Stimulated activated CD8-positive, alpha-beta memory T cell treated with anti-CD3 and anti-CD28 coated beads, Interleukin-7, amount 100 ng/mL, for 4 hours (primary cell): Measurements from ENCODE around the gene SLC7A6OS.
A peak's percentile ranks its signal among the peaks of the same experiment; 100 is the strongest.

Source experiments
- DNase-seq, 2 donors: peaks; one replicate each; pipeline ENCODE4 v3.0.0-alpha.2; 2020; ENCODE audit warnings: low read depth in 2 of 2

The SLC7A6OS gene

DNA sequence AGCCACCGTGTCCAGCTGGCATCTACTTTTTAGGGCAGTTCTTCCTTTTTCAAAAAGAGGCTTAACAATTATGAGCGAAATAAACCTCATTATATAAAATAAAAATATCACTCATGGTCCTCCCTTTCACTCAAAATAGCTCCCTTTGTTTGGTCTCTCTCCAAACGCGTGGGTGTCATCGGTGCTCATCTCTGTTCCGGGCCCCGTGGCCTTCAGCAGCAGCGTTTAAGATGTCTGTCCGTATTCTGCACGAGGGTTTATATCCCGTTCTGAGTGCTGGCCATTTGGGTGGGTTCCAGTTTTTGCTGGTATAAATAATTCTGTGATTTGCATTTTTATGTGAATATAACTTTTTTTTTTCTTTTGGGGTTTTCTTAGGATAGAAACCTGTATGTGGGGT, 33.5 kb upstream of the SLC7A6OS start:
- no peak for DNase-seq

DNA sequence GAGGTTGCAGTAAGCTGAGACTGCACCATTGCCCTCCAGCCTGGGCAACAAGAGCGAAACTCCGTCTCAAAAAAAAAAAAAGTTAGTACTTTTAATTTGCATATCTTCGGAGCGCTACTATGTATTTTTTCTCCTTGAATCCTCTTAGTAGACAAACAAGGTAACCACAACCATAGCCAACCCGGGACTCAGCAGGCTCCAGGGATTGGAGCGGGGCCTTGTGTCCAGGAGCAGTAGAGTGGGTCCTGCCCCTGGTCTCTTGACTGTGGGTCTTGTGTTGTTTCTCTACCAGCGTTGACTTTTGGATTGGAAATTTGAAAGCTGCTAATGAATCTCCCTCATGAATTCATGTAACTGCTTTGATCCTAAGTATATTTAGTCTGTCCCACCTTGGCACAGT, 32.4 kb upstream of the SLC7A6OS start:
- DNase-seq = no peak

DNA sequence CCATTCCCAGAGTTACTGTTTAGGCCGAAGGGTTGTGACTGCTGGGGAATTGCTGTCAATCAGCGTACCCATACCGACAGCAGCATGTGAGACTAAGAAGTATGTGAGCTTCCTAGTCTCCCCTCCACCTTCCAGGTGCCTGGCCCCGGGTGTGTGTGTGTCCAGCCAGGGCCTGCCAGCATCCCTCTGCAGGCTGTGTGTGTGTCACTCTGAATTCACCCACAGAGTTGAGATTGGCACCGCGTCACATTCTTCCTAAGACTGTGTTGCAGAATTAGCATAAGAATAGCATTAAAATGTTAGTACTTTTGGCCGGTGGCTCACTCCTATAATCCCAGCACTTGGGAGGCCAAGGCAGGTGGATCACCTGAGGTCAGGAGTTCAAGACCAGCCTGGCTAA, 31.9 kb upstream of the SLC7A6OS start:
- DNase-seq = no peak

DNA sequence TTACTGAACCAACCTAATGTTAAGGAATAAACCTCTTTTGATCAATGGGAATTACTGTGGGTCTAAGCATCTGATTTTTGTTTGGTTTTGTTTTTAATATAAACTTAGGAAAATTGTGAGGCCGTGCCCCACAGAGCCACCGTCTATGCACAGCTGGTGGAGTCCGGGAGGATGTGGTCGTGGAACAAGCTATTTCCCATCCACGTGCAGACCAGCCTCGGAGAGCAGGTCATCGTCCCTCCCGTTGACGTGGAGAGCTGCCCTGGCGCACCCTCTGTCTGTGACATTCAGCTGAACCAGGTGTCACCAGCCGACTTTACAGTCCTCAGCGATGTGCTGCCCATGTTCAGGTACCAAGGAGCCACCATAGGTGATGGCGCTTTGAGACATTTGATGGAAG, 28.5 kb upstream of the SLC7A6OS start:
- DNase-seq = no peak

DNA sequence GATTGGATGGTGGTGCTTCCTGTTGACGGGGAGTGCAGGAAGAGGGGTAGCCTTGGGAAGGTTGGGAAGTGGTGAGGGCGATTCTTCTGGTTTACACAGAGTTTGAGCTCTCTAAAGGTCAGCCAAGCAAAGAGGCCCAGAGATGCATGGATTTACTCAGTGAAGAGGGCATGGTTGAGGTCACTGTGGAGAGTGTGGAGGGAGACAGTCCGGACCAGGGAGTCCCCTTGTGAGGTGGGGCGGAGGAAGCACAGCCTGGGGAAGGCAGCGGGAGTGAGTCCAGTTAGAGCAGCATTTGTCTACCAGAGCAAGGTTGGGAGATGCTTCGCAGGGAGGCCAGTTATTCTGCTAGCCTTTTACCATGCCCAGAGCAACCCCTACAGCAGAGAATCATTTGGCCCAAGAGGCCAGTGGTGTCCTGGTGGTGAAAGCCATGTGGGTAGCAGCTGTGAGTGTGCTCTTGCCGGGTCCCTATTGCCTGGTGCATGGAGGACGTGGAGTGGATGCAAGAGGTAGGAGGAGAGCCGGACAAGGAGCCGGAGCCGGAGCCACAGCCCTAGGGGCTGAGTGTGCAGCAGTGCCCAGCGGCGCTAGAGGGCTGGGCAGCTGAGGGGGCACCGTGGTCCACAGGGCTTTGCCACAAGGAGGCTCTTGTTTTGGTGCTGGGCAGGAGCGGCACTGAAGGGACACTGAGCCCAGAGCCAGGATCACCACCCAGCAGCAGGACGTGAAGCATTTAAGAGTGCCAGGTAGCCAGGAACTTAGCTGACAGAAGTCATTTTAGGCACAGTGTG, 27.8 kb upstream of the SLC7A6OS start:
- DNase-seq = no peak

DNA sequence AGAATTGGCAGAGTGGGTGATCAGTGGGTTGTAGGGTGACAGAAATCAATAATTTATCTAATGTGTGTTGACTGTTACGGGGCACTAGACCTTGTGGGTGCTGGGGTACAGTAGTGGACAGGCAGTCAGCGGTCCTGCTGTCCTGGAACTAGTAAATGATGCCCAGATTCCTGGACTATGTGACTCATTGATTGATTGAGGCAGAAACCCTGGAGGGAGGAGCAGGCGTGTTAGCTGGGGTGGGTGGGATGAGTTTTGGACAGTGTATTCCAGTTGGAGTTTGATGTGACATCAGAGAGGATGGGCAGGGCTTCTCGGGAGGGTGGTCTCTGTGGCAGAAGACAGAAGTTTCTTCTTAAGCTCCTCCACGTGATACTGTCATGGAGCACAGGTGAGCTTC, 24.4 kb upstream of the SLC7A6OS start:
- no peak for DNase-seq

DNA sequence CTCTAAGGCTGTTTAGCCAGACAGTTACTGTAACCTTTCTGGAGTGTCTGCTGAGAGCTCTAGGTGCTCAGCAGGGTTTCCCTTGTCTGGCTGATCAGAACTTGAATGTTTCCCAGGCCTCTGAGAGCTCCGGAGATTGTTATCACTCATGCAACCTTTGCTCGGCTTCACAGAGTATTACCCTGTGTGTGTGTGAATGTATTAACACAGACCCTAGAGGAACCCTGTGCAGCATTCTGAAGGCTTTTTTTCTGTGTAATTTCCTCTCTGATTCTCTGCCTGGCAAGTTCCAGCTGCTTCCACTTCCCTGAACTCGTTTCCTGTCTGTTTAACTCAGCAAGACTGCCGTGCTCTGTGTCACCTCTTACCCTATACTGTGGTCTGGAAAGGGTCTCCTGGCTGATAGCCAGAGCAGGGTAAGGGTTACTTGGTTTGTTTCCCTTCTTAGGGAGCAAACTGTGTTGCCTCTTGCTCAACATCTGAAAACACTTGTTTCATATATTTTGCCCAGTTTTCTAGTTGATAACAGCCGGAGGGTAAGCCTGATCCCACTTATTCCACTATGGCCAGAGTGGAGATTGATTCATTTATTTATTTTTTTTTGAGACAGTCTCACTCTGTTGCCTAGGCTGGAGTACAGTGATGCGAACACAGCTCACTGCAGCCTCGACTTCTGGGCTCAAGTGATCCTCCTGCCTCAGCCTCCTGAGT, 21.8 kb upstream of the SLC7A6OS start:
- DNase-seq = no peak

DNA sequence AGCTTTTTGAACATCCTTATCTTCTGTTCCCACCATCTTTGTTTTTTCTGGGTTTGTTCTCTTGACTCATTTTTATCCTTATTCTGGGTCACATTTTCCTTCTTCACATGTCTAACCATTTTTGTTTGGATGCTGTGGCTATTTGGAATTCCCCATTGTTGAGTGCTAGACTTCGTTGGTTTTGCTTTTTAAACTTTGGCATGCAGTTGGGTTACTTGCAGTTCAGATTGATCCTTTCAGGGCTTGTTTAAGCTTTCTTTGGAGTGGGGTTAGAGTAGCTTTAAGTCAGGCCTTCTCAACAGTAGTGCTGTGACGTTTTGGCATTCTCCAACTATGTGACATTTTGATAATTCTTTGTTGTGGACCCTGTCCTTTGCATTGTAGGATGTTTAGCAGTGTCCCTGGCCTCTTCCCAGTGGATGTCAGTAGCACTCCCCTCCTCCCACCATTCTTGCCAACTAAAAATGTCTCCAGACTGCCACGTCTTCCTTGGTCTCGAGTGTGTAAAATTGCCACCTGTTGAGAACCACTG, 21.2 kb upstream of the SLC7A6OS start:
- no peak for DNase-seq

DNA sequence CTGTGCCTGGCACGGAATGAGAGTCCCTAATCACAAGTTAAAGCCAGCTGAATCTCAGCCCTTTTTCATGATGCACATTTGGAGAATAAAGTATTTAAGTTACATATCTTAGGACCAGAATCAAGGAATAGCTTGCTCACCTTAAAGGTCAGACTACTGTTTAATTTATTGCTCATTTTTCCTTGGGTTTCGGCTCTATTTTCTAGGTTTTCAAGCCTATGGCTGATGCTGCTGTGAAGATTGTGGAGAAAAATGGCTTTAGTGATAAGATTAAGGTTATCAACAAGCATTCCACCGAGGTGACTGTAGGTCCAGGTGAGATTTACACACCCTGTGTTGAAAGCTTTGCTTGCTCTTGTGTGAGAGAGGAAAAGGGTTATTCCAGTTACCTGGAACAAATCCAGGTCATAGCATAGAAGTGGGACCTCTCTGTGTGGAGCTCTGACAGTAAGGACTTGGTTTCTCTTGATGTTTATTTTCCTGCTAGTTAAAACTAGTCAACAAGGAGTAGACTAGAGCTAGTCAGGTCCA, 18.2 kb upstream of the SLC7A6OS start:
- no peak for DNase-seq

DNA sequence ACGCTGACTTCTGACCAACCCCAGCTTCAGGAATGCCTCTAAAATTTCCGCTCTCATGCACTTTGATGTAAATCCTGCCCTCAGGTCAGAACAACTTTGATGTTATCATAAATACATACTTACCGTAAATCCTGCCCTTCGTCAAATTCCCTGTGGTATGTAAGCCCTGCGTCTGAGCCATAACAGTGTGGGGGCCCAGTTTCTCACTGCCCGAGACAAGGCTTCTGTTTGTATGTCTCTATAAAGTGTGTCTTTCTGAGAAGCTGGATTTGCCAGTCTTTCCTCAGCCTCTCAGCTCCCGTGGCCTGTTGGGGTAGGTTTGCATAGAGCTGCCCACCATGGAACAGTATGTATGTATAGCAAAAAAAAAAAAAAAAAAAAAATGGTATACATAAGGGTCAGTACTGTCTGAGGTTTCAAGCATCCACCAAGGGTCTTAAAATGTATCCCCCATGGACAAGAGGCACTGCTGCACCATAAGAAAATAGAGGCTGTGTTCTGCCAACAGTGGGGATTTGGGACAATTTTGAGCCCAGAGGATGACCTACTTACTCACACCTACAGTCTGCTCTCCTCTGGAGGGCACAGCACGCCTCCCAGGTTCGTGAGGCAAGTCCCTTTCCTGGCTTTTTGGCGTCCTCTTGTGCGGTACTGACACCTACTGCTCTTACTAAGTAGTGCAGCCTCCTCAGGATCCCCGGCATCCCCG, 17.6 kb upstream of the SLC7A6OS start:
- peak; percentile 64 to 67 for DNase-seq

DNA sequence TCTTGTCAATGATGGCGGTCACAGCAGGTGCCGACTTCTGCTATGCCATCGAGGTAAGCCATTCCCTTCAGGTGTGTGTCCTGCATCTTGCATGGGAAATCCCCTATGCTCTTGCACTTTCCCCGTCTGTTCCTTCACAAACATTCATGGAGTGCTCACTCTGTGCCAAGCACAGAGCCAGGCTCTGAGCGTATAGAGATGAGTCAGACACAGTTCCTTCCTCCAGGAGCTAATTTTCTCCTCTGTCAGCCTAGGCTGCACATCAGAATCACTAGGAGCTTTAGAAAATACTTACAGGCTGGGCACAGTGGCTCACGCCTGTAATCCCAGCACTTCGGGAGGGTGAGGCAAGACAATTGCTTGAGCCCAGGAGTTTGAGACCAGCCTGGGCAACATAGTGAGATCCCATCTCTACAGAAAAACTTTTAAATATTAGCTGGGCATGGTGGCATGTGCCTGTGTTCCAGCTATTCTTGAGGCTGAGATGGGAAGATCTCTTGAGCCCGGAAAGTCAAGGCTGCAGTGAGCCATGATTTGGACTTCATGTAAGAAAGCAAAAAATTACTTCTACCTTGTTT, 14.1 kb upstream of the SLC7A6OS start:
- no peak for DNase-seq

DNA sequence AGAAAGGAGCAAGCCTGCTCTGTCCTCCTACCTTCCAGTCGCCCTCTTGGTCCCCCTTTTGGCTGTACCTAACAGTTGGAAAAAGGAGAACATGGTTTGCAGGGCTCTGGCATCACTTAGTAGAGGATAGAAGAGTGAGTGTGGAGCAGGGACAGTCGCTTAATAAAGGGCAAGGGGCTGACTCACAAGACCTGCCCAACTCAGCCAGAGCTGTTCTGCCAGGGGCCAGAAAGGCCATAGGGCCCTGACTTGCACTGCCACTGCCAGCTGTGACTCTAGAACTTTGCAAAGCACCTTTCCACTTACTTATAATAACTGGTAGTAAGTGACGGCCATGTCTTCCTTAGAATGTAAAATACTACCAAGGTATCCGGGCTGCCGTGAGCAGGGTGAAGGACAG, 13.6 kb upstream of the SLC7A6OS start:
- DNase-seq = no peak

DNA sequence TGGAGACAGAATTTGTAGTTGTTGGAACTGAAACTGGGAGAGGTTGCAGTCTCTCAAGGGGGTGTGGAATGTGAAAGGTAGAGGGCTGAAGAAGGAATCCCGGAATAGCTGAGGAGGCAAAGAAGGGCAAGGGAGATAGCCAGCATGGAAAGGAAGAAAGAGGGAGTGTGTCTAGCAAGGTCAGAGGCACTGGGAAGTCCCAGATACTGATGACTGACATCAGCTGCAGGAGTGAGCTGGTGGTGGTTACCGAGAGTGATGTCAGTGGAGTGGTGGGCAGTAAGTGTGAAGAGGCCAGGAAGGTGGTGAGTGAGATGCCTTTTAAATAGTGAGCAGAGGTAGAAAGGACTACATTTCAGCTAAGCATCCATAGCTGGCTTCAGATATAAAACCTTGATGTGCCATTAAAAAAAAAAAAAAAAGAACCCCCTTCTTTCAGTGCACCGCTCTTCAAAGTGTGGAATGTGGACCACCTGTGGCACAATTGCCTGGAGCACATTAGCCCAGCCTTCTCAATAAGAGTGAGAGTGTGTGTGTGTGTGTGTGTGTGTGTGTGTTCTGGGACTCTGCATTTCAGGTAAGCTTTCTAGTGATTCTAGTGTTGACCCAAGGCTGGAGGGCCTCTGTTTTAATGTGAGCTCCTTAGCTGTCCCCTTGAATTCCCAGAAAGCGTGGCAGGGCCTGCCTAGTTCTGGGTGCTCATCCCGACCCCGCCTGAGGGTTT, 8.6 kb upstream of the SLC7A6OS start:
- DNase-seq = peak in 1 of 2 donors; percentile 24

DNA sequence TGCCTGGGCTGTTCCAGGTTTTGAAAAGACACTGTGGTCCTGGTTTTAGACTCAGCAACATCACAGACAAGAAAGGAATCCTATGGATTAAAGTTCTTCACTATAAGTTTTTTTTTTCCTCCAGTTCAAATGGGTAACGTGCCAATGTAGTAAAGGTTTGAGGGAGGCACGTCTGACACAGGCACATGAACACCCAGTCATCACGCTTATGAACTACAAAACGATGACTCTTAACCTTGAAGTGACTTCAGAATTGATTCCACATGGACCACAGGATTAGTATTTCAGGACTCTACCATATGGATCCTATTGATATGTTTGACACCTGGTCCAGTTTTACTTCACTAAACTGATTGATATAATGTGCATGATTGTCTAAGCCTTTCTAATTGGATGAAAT, 2.4 kb upstream of the SLC7A6OS start:
- no peak for DNase-seq

DNA sequence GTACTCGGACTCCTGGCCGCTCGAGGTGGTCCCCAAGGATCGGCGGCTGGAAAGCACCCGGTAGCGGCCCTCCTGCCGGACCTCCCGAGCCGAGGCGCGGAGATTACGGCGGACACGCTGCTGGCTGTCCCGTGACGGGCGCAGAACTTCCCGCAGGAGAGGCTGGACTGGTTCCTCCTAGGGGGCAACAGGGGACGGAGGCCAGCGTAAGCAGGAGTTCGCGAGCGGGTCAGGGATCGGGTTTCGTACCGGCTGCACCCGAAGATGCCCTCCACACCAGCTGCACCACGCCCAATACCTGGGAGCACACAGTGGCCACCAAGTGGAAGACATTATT, 341 bp downstream of the SLC7A6OS start:
- no peak for DNase-seq

DNA sequence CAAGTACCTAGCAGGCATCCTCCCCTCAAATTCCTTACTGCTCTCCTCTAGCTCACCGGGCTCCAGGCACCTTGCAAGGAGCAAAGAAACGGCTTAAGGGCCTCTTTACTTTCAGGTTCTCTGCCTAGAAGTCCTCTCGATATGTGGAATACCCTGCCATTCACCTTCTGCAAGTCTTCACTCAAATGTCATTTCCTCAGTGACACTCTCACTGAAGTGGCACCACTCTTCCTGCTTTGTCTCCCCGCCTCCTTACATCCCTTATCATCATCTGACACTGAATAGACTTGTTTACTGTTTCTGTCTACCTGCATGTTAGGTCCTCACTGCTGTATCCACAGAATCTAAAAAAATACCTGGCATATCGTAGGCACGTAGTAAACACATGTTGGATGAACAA, 947 bp downstream of the SLC7A6OS start:
- DNase-seq = no peak

DNA sequence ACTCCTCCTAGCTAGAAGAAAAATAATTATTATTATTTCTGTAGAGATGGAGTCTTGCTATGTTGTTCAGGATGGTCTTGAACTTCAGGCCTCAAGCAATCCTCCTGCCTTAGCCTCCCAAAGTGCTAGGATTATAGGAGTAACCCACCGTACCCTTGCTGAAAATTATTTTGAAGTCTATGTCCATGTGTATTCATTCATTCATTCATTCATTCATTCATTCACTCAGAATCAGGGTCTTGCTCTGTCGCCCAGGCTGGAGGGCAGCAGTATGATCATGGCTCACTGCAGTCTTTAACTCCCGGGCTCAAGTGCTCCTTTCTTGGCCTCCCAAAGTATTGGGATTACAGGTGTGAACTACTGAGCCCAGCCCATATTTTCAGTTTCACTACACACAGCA, 4.1 kb downstream of the SLC7A6OS start:
- DNase-seq = no peak

DNA sequence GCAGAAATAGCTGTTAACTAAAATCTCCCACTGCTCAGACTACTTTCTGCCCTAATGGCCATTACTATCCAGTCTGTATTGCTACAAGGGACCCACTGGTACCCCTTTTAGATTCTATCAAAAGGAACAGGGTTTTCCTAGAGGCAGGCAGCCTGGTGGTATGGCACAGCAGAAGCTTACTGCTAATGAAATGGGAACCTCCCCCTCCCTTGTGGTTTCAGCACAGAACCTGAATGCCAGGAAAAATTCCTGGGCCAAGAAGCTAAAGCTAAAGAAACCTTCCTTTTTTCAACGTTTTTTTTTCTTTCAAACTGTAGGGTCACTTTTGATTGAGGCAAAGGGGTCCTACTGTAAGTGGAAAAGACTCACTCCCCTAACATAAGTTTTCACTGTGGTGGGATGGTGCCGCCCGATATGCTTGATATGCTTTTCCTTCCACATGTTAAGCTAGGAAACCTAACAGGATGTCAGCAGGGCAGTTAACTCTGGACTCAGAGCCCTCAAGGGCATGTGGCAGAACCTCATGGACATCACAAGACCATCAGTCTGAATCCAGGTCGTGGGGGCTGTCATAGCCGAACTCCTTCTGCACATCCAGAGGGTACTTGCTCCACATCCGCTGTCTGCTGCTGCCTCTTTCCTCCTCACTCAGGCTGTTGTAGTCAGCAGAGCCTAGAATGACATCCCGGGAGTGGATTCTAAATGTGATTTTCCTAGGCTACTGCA, 9.8 kb downstream of the SLC7A6OS start:
- no peak for DNase-seq

DNA sequence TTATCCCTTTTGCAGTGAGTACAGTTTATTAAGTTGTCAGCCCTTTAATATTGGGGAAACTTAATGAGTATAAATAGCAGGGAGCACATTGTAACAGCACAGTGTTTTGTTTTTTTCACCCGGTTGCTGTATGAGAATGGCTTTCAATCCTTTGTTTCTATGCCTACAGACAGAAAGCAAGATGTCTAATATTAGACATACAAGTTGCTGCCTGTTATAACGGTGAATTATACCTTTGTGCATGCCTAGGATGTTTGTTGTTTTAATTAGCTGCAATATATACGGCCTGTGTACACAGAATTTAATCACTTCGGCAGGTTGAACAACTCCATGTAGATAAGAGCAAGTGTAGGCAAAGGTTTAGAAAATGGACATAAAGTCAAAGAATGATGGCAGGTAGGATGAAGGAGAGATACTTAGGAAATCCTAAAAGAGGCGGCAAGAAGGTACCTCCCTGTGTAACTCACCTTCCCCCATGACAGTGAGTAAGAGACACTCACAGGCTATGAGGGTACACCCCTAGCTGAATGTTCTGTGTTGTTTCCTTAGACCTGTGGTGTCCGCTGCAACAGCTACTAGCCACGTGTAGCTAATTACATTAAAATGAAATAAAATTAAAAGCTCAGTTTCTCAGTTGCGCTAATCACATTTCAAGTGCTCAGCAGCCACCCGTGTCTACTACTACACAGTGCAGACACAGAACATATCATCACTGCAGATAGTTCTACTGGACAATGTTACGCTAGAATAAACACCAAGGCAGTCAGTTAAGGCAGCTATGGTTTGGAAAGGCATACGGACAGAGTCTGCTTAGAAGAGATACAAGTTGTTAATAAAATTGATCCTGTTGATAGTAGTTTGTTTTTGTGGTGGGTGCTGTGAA, 10.9 kb downstream of the SLC7A6OS start:
- DNase-seq = no peak
